A673 (cell line): Measurements from ENCODE around the gene SNX11. TPM values are rescaled to one million over a fixed set of nuclear protein-coding genes. Genes with fewer than 3 reads are reported as not detected.
"Not testable (repeated sequence)": the region's sequence is repeated elsewhere in the genome, so short reads cannot be mapped to it uniquely, and the experiment has no call there.

Source experiments
- BruUV-seq: library from RNA; stranded (reverse); fragments of 400-500 nt; replicated peaks from 2 replicates; lab custom pipeline; 2021; lab: Mats Ljungman, UMichigan
- CTCF ChIA-PET: fragments of 300-600 bp; sonication (Branson Sonifier 250); formaldehyde crosslinking; loops from one replicate; lab custom pipeline; 2022; ENCODE audit warnings: antibody characterized with exemption; lab: Charles Lee
- POLR2A ChIA-PET: fragments of 300-600 bp; sonication (Branson Sonifier 250); formaldehyde crosslinking; loops from one replicate; lab custom pipeline; 2022; ENCODE audit warnings: antibody characterized with exemption; ENCODE audit not compliant: low non-redundant PET; lab: Charles Lee
- DNase-seq: peaks from one replicate; pipeline ENCODE4 v3.0.0-alpha.2; 2015; ENCODE audit warnings: low spot score
- H3K27ac ChIP-seq: fragments of 200-600 bp; sonication (generic); 2 replicates; pipeline ENCODE4 v1.5.1; 2016; ENCODE audit warnings: mixed run types, low read depth, mild to moderate bottlenecking, mixed read lengths, antibody characterized with exemption, low read length; ENCODE audit not compliant: poor library complexity, severe bottlenecking
- H3K27me3 ChIP-seq: fragments of 200-600 bp; sonication (generic); replicated peaks from 2 replicates; pipeline ENCODE4 v1.6.1; 2017; ENCODE audit warnings: mixed run types, low read depth, mild to moderate bottlenecking, mixed read lengths, antibody characterized with exemption, low read length; ENCODE audit not compliant: insufficient read depth, poor library complexity
- H3K36me3 ChIP-seq: fragments of 200-600 bp; sonication (generic); 2 replicates; pipeline ENCODE4 v1.6.1; 2016; ENCODE audit warnings: mixed run types, mild to moderate bottlenecking, mixed read lengths, antibody characterized with exemption, low read length; ENCODE audit not compliant: insufficient read depth, poor library complexity, severe bottlenecking
- H3K4me1 ChIP-seq: fragments of 200-600 bp; sonication (generic); 2 replicates; pipeline ENCODE4 v1.6.1; 2017; ENCODE audit warnings: mixed run types, mild to moderate bottlenecking, mixed read lengths, antibody characterized with exemption, low read length; ENCODE audit not compliant: insufficient read depth, poor library complexity, severe bottlenecking
- H3K4me3 ChIP-seq: fragments of 200-600 bp; sonication (generic); 2 replicates; pipeline ENCODE4 v1.5.1; 2016; ENCODE audit warnings: low read depth, mixed run types, mild to moderate bottlenecking, mixed read lengths, low read length; ENCODE audit not compliant: poor library complexity, severe bottlenecking
- H3K9me3 ChIP-seq: fragments of 200-600 bp; sonication (generic); 2 replicates; pipeline ENCODE4 v1.6.1; 2016; ENCODE audit warnings: mixed run types, low read depth, mild to moderate bottlenecking, mixed read lengths, antibody characterized with exemption, low read length; ENCODE audit not compliant: poor library complexity, severe bottlenecking
- EZH2 ChIP-seq: fragments of 200-600 bp; sonication (generic); IDR thresholded peaks from 2 replicates; pipeline ENCODE4 v1.6.1; 2017; ENCODE audit warnings: borderline replicate concordance, low read depth, mild to moderate bottlenecking, mixed read lengths, antibody characterized with exemption, low read length; ENCODE audit not compliant: poor library complexity, severe bottlenecking
- intact Hi-C: fragments of 100-400 bp; cut with micrococcal nuclease; formaldehyde crosslinking; loops from one replicate; pipeline ENCODE4 v1.10.0; 2022; ENCODE audit not compliant: unreplicated experiment
- total RNA-seq: library from RNA; stranded (reverse); gene quantifications from 2 replicates; pipeline ENCODE4 v1.2.3, GENCODE V29; 2021
- TF ChIP-seq, protein P1 (sequence below): fragments of 300-800, 200-600 bp; sonication (generic); conservative IDR thresholded peaks from 2 replicates; pipeline ENCODE4 v1.5.1; 2017; ENCODE audit warnings: low read depth, mild to moderate bottlenecking, antibody characterized with exemption, low read length, moderate library complexity, mixed read lengths

SNX11 gene
- total RNA-seq, 1 experiment from 2014 or later, result 25.1 TPM

DNA sequence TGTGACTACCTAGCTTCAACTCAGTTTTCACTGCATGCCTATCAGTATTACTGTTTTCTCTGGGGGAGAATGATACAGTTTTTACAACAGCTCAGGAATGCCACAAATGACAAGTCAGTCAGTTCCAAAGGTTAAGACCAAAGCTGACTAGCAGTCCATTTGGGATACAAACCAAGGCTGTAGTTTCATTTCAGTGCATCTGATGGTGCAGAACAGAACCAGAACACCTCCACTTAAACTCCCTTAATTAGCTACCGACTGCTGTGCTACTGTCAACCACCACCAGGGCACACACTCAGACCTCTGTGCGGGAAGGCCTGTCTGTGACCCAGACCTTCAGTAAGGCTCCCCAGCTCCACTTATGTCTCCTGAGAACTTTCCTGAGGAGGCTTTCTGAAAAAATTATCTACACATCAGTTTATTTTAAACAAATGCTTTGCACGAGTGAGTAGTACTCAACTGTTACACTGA lies 39.0 kb upstream of the SNX11 start:
- Histone ChIP-seq H3K4me3 (no peak overlapping the region), H3K27me3 (no peaks in the 10 kb centered on the region), H3K9me3 (no peaks in the 10 kb centered on the region), H3K27ac (no peak overlapping the region), H3K4me1 (no peaks in the 10 kb centered on the region), H3K36me3 (peaks cover 92% of the 10 kb centered on the region)
- DNase-seq, result peak; percentile 23
- TF ChIP-seq, protein P1, sequence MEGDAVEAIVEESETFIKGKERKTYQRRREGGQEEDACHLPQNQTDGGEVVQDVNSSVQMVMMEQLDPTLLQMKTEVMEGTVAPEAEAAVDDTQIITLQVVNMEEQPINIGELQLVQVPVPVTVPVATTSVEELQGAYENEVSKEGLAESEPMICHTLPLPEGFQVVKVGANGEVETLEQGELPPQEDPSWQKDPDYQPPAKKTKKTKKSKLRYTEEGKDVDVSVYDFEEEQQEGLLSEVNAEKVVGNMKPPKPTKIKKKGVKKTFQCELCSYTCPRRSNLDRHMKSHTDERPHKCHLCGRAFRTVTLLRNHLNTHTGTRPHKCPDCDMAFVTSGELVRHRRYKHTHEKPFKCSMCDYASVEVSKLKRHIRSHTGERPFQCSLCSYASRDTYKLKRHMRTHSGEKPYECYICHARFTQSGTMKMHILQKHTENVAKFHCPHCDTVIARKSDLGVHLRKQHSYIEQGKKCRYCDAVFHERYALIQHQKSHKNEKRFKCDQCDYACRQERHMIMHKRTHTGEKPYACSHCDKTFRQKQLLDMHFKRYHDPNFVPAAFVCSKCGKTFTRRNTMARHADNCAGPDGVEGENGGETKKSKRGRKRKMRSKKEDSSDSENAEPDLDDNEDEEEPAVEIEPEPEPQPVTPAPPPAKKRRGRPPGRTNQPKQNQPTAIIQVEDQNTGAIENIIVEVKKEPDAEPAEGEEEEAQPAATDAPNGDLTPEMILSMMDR, result peak; percentile 34; the same call in 1 of the 2 replicates
- no peak for TF ChIP-seq EZH2
- CTCF ChIA-PET, result interaction anchor here (0.6 to 1.3 kb wide), 3 partner anchors 11 to 62 kb away, joined by 3 to 9 read pairs (median 3); no protein-coding TSS in a partner anchor
- no TSS peak for BruUV-seq
- intact Hi-C loops, result no loop called here
- POLR2A ChIA-PET, result no interaction called here

DNA sequence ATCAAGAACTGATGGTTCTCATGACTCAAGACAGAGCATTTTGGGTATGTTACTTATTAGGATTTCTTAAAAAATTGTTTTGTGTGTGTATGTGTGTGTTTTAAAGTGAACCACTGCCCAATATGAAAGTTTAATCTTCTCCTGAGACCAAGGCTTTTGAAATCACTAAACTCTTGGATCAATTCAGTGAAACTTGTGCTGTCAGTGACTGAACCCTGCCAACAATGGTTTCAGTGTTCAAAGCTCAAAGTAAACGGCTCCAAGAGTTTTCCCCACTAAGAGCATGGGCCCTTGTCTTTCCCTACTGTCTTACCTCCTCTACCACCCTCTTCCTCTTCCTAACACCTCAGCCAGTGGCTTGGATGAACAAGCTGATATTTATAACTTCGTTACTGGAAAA lies 37.4 kb upstream of the SNX11 start:
- BruUV-seq, result no TSS peak
- Histone ChIP-seq H3K36me3 (peaks cover 93% of the 10 kb centered on the region), H3K27me3 (no peaks in the 10 kb centered on the region), H3K9me3 (no peaks in the 10 kb centered on the region), H3K4me1 (no peaks in the 10 kb centered on the region), H3K4me3 (no peak overlapping the region), H3K27ac (no peak overlapping the region)
- intact Hi-C loops, result no loop called here
- POLR2A ChIA-PET, result interaction anchor here (0.6 kb wide), 1 partner anchor 14 kb away, joined by 3 read pairs; no protein-coding TSS in a partner anchor
- TF ChIP-seq, protein P1, result no peak
- TF ChIP-seq EZH2, result no peak
- DNase-seq, result no peak
- CTCF ChIA-PET, result interaction anchor here (0.6 kb wide), 1 partner anchor 356 kb away, joined by 3 read pairs; no protein-coding TSS in a partner anchor

DNA sequence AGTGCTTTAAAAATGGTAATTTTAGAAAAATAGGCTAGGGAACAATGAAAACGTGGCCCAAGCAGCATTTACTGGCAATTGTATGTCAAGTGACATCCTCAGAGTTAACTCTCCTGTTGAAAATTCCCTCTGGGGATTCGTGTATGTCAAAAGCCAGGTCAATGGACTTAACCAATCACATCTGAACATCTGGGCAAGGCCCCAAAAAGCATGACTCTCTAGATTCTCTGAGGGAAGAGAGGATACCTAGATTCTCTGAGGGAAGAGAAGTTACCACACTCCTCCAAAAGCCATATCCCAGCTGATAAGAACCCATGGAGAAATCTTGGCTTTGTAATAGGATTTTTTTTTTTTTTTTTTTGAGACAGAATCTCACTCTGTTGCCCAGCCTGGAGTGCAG lies 35.9 kb upstream of the SNX11 start:
- ChIA-PET CTCF (no interaction called here), POLR2A (no interaction called here)
- intact Hi-C loops, result no loop called here
- Histone ChIP-seq H3K4me3 (no peak overlapping the region), H3K27ac (no peak overlapping the region), H3K27me3 (no peaks in the 10 kb centered on the region), H3K36me3 (peaks cover 97% of the 10 kb centered on the region), H3K4me1 (no peaks in the 10 kb centered on the region), H3K9me3 (no peaks in the 10 kb centered on the region)
- DNase-seq, result no peak
- BruUV-seq, result no TSS peak
- TF ChIP-seq, protein P1, result no peak
- TF ChIP-seq EZH2, result no peak

DNA sequence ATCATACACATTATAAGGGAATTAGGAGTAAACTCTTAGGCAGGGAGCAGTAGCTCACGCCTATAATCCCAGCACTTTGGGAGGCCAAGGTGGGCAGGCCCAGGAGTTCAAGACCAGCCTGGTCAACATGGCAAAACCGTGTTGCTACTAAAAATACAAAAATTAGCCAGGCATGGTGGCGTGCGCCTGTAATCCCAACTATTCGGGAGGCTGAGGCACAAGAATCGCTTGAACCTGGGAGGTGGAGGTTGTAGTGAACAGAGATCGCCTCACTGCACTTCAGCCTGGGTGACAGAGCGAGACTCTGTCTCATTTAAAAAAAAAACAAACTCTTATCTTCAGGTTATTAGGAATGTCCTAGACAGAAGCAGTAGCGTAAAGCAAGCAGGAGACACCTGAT lies 34.8 kb upstream of the SNX11 start:
- intact Hi-C loops, H3K27me3 ChIP-seq, DNase-seq, BruUV-seq, H3K4me1 ChIP-seq, H3K27ac ChIP-seq, POLR2A ChIA-PET, H3K4me3 ChIP-seq, H3K9me3 ChIP-seq: not testable (repeated sequence)
- H3K36me3 ChIP-seq, result peaks cover 90% of the 10 kb centered on the region
- CTCF ChIA-PET, result interaction anchor here (1.0 kb wide), 1 partner anchor 11 kb away, joined by 3 read pairs; no protein-coding TSS in a partner anchor

DNA sequence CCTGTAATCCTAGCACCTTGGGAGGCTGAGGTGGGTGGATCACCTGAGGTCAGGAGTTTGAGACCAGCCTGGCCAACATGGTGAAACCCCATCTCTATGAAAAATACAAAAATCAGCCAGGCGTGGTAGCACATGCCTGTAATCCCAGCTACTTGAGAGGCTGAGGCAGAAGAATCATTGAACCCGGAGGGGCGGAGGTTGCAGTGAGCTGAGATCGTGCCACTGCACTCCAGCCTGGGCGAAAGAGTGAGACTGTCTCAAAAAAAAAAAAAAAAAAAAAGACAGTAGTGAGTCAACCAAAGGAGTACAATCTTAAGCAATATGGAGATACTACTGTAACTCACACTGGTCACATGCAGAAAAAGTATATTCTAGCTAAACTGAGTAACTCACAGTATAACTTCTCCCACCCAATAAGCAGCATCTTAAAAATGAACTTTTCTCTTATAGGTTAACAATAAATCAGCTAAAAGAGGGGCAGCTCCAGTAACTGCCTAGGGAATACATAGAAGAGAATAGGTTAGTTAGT lies 33.9 kb upstream of the SNX11 start:
- not testable (repeated sequence) for DNase-seq, H3K4me1 ChIP-seq, H3K4me3 ChIP-seq, H3K9me3 ChIP-seq, BruUV-seq, H3K27me3 ChIP-seq, H3K27ac ChIP-seq
- peaks cover 82% of the 10 kb centered on the region for H3K36me3 ChIP-seq
- intact Hi-C loops, result loop anchor here (1.0 kb wide), 1 partner anchor 47 kb away; no protein-coding TSS in a partner anchor
- ChIA-PET CTCF (interaction anchor here (0.6 to 1.0 kb wide), 5 partner anchors 12 to 1957 kb away, joined by 3 to 7 read pairs (median 4); no protein-coding TSS in a partner anchor), POLR2A (interaction anchor here (0.6 kb wide), 1 partner anchor 819 kb away, joined by 19 read pairs; the partner anchor contains the start of gene ATP5MC1)
